ENCODE results near the gene USP5.

Gene USP5

DNA sequence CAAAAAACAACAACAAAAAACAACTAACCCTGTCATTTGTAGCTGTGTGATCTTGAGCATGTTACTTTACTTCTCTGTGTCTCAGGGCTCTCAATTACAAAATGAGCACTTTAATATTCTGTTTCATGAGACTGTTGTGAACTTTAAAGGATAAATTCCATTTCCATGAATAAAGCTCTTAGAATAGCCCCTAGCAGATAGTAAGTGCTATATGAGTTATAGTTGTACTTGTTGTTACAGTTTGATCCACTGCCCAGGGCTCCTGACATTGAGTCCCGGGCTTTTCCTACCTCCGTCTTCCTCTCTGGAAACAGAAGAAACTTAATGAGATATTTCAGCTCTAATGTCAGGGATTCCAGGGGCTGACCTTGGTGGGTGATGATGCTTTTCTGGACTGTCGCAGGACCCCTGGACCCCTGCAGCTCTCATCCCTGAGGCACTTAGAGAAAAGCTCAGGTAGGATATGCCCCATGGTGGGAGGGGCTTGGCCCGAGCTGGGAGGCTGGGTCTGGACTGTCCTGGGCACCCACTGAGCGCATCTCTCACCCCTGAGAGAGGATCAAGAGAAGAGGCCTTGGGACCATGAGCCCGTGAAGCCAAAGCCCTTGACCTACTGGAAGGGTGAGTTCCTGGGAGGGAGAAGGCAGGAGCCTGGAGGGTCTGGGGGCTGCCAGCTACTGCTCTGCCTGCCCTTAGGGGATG lies 18.6 kb upstream of the USP5 start:
- TF ChIP-seq, protein P1, sequence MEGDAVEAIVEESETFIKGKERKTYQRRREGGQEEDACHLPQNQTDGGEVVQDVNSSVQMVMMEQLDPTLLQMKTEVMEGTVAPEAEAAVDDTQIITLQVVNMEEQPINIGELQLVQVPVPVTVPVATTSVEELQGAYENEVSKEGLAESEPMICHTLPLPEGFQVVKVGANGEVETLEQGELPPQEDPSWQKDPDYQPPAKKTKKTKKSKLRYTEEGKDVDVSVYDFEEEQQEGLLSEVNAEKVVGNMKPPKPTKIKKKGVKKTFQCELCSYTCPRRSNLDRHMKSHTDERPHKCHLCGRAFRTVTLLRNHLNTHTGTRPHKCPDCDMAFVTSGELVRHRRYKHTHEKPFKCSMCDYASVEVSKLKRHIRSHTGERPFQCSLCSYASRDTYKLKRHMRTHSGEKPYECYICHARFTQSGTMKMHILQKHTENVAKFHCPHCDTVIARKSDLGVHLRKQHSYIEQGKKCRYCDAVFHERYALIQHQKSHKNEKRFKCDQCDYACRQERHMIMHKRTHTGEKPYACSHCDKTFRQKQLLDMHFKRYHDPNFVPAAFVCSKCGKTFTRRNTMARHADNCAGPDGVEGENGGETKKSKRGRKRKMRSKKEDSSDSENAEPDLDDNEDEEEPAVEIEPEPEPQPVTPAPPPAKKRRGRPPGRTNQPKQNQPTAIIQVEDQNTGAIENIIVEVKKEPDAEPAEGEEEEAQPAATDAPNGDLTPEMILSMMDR (conservative IDR thresholded peaks at IDR 0.05; ENCODE audit: low read depth, low read length) = no peak
- Histone ChIP-seq H3K4me3 (IDR thresholded peaks at IDR 0.05; ENCODE audit: insufficient read depth, low read depth, low read length) (no peak overlapping the region), H3K27me3 (ENCODE audit: insufficient read depth, low read depth) (peaks cover 51% of the 10 kb centered on the region), H3K9ac (no peak overlapping the region), H4K20me1 (ENCODE audit: insufficient read depth) (no peaks in the 10 kb centered on the region), H2AFZ (ENCODE audit: low read depth) (no peak overlapping the region), H3K27ac (no peak overlapping the region), H3K79me2 (ENCODE audit: insufficient read depth, low read depth) (no peaks in the 10 kb centered on the region), H3K36me3 (ENCODE audit: insufficient read depth) (no peaks in the 10 kb centered on the region), H3K4me1 (ENCODE audit: low read depth, poor library complexity, severe bottlenecking) (no peaks in the 10 kb centered on the region), H3K4me2 (no peak overlapping the region)

DNA sequence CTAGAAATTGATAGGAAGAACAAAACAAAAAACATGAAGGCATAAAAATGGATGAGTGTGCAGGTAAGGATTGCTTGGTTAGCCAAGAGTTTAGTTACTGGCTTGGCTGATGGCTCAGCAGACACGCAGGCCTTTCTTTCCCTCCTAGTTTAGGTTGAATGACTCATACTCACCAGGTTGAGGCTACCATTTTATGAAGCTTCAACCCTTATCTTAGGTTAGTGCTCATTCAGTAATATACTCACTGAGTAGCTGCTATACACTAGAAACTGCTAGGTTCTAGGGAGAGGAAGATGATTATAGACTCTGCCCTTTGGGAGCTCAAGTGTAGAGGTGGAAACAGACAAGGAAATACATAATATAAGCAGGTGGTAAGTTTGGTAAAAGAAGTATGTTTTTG lies 17.7 kb upstream of the USP5 start:
- no peak overlapping the region for H3K27ac ChIP-seq
- H2AFZ ChIP-seq (ENCODE audit: low read depth) = no peak overlapping the region
- no peaks in the 10 kb centered on the region for H3K4me1 ChIP-seq (ENCODE audit: low read depth, poor library complexity, severe bottlenecking)
- H4K20me1 ChIP-seq (ENCODE audit: insufficient read depth) = no peaks in the 10 kb centered on the region
- no peak overlapping the region for H3K4me3 ChIP-seq (IDR thresholded peaks at IDR 0.05; ENCODE audit: insufficient read depth, low read depth, low read length)
- H3K4me2 ChIP-seq = no peak overlapping the region
- H3K36me3 ChIP-seq (ENCODE audit: insufficient read depth) = no peaks in the 10 kb centered on the region
- H3K79me2 ChIP-seq (ENCODE audit: insufficient read depth, low read depth) = no peaks in the 10 kb centered on the region
- H3K9ac ChIP-seq = no peak overlapping the region
- peaks cover 46% of the 10 kb centered on the region for H3K27me3 ChIP-seq (ENCODE audit: insufficient read depth, low read depth)
- TF ChIP-seq, protein P1 (conservative IDR thresholded peaks at IDR 0.05; ENCODE audit: low read depth, low read length) = no peak

- Histone ChIP-seq H3K79me2 (ENCODE audit: insufficient read depth, low read depth) (no peaks in the 10 kb centered on the region), H3K9ac (no peak overlapping the region), H4K20me1 (ENCODE audit: insufficient read depth) (no peaks in the 10 kb centered on the region), H3K27me3 (ENCODE audit: insufficient read depth, low read depth) (peaks cover 41% of the 10 kb centered on the region), H2AFZ (ENCODE audit: low read depth) (no peak overlapping the region), H3K4me3 (IDR thresholded peaks at IDR 0.05; ENCODE audit: insufficient read depth, low read depth, low read length) (no peak overlapping the region), H3K36me3 (ENCODE audit: insufficient read depth) (no peaks in the 10 kb centered on the region), H3K4me2 (no peak overlapping the region), H3K27ac (no peak overlapping the region), H3K4me1 (ENCODE audit: low read depth, poor library complexity, severe bottlenecking) (peaks cover 5% of the 10 kb centered on the region)
- TF ChIP-seq, protein P1 (conservative IDR thresholded peaks at IDR 0.05; ENCODE audit: low read depth, low read length) = no peak
Measured at GRCh38 chr12:6834873-6835272, 17.1 kb upstream of the USP5 start.

DNA sequence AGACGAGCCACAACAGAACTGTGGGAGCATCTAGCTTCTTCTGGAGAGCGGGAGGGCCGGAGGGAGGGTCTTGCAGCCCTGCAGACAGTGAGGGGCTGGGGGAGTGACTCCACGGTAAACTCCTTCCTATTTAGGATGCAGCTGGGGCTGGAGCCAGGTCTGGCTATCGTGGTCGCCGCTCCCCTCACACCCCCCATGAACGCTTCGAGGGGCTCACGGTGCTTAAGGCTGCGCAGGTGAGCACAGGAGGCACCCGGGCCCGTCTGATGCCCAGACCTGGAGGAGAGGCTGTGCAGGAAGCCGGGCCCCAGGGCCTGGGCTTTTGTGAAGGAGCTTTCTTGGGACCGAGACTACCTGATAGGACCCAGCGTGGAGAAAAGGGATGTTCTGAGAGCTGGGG lies 15.1 kb upstream of the USP5 start:
- peaks cover 23% of the 10 kb centered on the region; the same call in 1 of the 2 replicates for H3K27me3 ChIP-seq (ENCODE audit: insufficient read depth, low read depth)
- no peaks in the 10 kb centered on the region for H3K79me2 ChIP-seq (ENCODE audit: insufficient read depth, low read depth)
- H3K27ac ChIP-seq = no peak overlapping the region
- peaks cover 10% of the 10 kb centered on the region for H3K4me1 ChIP-seq (ENCODE audit: low read depth, poor library complexity, severe bottlenecking)
- H2AFZ ChIP-seq (ENCODE audit: low read depth) = no peak overlapping the region
- no peak overlapping the region for H3K9ac ChIP-seq
- H3K4me3 ChIP-seq (IDR thresholded peaks at IDR 0.05; ENCODE audit: insufficient read depth, low read depth, low read length) = no peak overlapping the region
- no peaks in the 10 kb centered on the region for H3K36me3 ChIP-seq (ENCODE audit: insufficient read depth)
- TF ChIP-seq, protein P1 (conservative IDR thresholded peaks at IDR 0.05; ENCODE audit: low read depth, low read length) = no peak
- H4K20me1 ChIP-seq (ENCODE audit: insufficient read depth) = no peaks in the 10 kb centered on the region
- no peak overlapping the region for H3K4me2 ChIP-seq

All from KMS-11 (cell line).